K562 (cell line): ENCODE measurements around the gene UTP20. TPM values are rescaled to one million over a fixed set of nuclear protein-coding genes. Genes with fewer than 3 reads are reported as not detected.

Experiments used
- ARID2 ChIP-seq: fragments of 450-650 bp; IDR thresholded peaks from 2 replicates; pipeline ENCODE4 v1.6.1; 2017; ENCODE audit warnings: antibody characterized with exemption, mild to moderate bottlenecking
- FIP1L1 ChIP-seq: fragments of 200-400 bp; formaldehyde crosslinking; IDR thresholded peaks from 2 replicates; pipeline ENCODE4 v1.6.1; 2018; ENCODE audit warnings: mild to moderate bottlenecking, low read depth, low read length; ENCODE audit not compliant: poor library complexity, severe bottlenecking
- GTF2F1 ChIP-seq: IDR thresholded peaks from 2 replicates; pipeline ENCODE4 v1.6.1; 2011; ENCODE audit warnings: low read depth, low read length, improper control_type of control experiment
- HNRNPH1 ChIP-seq: fragments of 200-400 bp; formaldehyde crosslinking; optimal IDR thresholded peaks from 2 replicates; pipeline ENCODE3; 2017; ENCODE audit warnings: low read depth, mild to moderate bottlenecking, low read length, moderate library complexity
- KAT2B ChIP-seq: IDR thresholded peaks from one replicate; pipeline ENCODE4 v1.6.1; 2012; ENCODE audit warnings: low read depth, mild to moderate bottlenecking, control low read depth, inconsistent platforms, low read length, moderate library complexity
- LCOR ChIP-seq: sonication (generic); formaldehyde crosslinking; IDR thresholded peaks from 2 replicates; pipeline ENCODE4 v1.8.0; 2022; ENCODE audit warnings: mild to moderate bottlenecking, missing genetic modification reagents
- MIER1 ChIP-seq: fragments of 450-650 bp; IDR thresholded peaks from 2 replicates; pipeline ENCODE4 v1.6.1; 2016; ENCODE audit warnings: antibody characterized with exemption, mild to moderate bottlenecking, low read depth
- NCOA2 ChIP-seq, 2 experiments: fragments of 450-650 bp; IDR thresholded peaks; 2 replicates each; pipeline ENCODE4 v1.6.1; 2018; ENCODE audit warnings: mild to moderate bottlenecking in 2 of 2, moderate library complexity in 1 of 2; ENCODE audit not compliant: partially characterized antibody in 2 of 2
- NFE2 ChIP-seq: IDR thresholded peaks from 2 replicates; pipeline ENCODE4 v1.6.1; 2014; ENCODE audit warnings: antibody characterized with exemption, low read depth
- NR2C2 ChIP-seq, 2 experiments: fragments of 200-800 bp in 1 of 2; sonication (Bioruptor generic) in 1 of 2; sonication (generic) in 1 of 2; formaldehyde crosslinking in 1 of 2; IDR thresholded peaks; 2 replicates each; pipeline versions ENCODE4 v1.6.1 to v1.8.0; 2016 to 2022; ENCODE audit warnings: mild to moderate bottlenecking in 1 of 2, missing compliant biosample characterization in 1 of 2, missing genetic modification characterization in 1 of 2, missing genetic modification reagents in 1 of 2
- SP1 ChIP-seq: sonication (generic); formaldehyde crosslinking; IDR thresholded peaks from 2 replicates; pipeline ENCODE4 v1.8.1; 2022; ENCODE audit warnings: mild to moderate bottlenecking, missing genetic modification reagents
- ZFX ChIP-seq: sonication (generic); formaldehyde crosslinking; IDR thresholded peaks from 2 replicates; pipeline ENCODE4 v1.8.0; 2022; ENCODE audit warnings: mild to moderate bottlenecking, missing genetic modification reagents, moderate library complexity
- ZNF551 ChIP-seq: fragments of 250-450 bp; sonication (Bioruptor Pico); IDR thresholded peaks from 2 replicates; pipeline ENCODE4 v1.5.0; 2021; ENCODE audit warnings: mild to moderate bottlenecking, moderate library complexity
- ZNF785 ChIP-seq: fragments of 250-450 bp; sonication (Bioruptor Pico); IDR thresholded peaks from 2 replicates; pipeline ENCODE4 v1.4.0; 2020; ENCODE audit warnings: mild to moderate bottlenecking
- polyA plus RNA-seq, 8 experiments: library from polyadenylated mRNA; depleted of rRNA in 4 of 8; stranded (reverse) in 5 of 8; unstranded in 3 of 8; fragments of >200 nt; fragmentation: Nextera tagmentation in 2 of 8; fragmentation: Illumina TruSeq in 1 of 8; extraction: Ambion mirVana in 2 of 8; extraction: Trizol in 1 of 8; gene quantifications; 2 replicates each; pipeline versions ENCODE4 v1.2.1 to v1.2.3, GENCODE V29; 2011 to 2014; ENCODE audit warnings: inconsistent platforms in 1 of 8, missing spikeins in 1 of 8
- total RNA-seq, 7 experiments: library from RNA; depleted of rRNA in 6 of 7; stranded (reverse); fragments of >200 nt in 6 of 7; fragmentation: Illumina TruSeq in 2 of 7; extraction: Trizol in 2 of 7; gene quantifications; 2 replicates each; pipeline versions ENCODE4 v1.2.1 to v1.2.3, GENCODE V29; 2011 to 2021; ENCODE audit warnings: low replicate concordance in 1 of 7
- TF ChIP-seq, protein P1 (sequence below): fragments of 250-450 bp; sonication (Bioruptor Pico); IDR thresholded peaks from 2 replicates; pipeline ENCODE4 v1.4.0; 2020; ENCODE audit warnings: mild to moderate bottlenecking, moderate library complexity
- TF ChIP-seq, protein P2 (sequence below): fragments of 450-650 bp; IDR thresholded peaks from 2 replicates; pipeline ENCODE4 v1.6.1; 2017; ENCODE audit warnings: antibody characterized with exemption
- TF ChIP-seq, protein P3 (sequence below): fragments of 450-650 bp; IDR thresholded peaks from 2 replicates; pipeline ENCODE4 v1.6.1; 2016; ENCODE audit warnings: borderline replicate concordance
- TF ChIP-seq, protein P4 (sequence below): fragments of 250-450 bp; sonication (Bioruptor Pico); IDR thresholded peaks from 2 replicates; pipeline ENCODE4 v1.4.0; 2020

Gene UTP20
- total and polyA plus RNA-seq, 9 of the 15 experiments (the other 6 are each of a cell fraction or from before 2014, with no cell fraction given) = 4.3 to 41.3 (median 20.7) TPM

DNA sequence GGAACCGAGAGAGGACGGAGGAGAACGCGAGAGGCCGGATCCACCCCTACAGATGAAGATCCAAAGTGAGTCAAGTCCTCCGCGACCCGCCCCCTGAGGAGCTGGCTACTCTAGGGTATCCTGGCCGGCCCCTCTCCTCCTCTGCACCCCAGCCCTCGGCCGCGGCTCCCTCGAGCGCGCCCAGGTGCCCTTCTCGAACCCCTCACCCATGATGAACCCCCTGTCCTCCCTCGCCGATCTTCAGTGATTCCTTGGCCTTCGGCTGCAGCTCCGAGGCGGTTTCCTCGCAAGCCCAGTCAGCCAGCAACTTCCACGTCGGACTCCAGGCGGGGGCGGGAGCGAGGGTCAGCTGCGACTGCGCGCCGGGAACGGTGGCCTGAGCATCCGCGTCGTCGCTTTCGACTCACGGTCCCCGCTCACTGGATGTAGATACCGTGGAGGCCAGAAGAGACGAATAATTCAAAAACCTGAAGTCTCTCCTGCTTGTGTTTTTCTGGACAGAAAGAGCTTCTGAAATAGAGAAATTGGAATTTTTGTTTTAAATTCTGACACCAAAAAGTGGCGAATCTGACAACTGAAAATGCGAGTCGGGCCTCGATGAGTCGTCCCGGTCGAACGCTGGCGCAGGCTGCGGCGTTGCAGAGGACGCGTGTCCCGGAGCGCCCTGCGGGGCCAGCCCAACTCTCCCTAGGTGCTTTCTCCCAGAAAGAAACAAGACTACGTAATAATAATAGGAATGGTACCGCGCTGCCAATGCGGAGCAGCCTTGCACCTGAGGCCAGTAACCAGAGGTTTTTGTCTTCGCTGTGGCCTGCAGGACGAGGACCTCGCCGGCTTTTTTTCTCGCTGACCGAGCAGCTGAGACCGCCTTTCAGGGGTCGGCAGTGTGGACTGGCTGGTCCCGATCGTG lies 127.8 kb downstream of the UTP20 start, which contains the start of gene ARL1 (continued):
- TF ChIP-seq SP1 (CRISPR knock-in tag) (peak; percentile 61; the same call in 1 of the 2 replicates), LCOR (CRISPR knock-in tag) (peak; percentile 39; the same call in 1 of the 2 replicates), NFE2 (no peak), KAT2B (no peak), ZFX (CRISPR knock-in tag) (peak; percentile 90), MIER1 (no peak), ZNF785 (CRISPR knock-in tag) (no peak), ARID2 (no peak), NR2C2 (CRISPR knock-in tag; IDR thresholded peaks at IDR 0.05) (0 out of 2 replicates have a peak, but pooled peaks have one; percentile 25), NR2C2 (tag; IDR thresholded peaks at IDR 0.05) (peak; percentile 91), NCOA2 (IDR thresholded peaks at IDR 0.05; ENCODE audit: partially characterized antibody in 2 of 2) (no peak), FIP1L1 (peak; percentile 47), GTF2F1 (peak; percentile 28; the same call in 1 of the 2 replicates), HNRNPH1 (no peak), ZNF551 (CRISPR knock-in tag) (no peak)
- TF ChIP-seq, protein P1, sequence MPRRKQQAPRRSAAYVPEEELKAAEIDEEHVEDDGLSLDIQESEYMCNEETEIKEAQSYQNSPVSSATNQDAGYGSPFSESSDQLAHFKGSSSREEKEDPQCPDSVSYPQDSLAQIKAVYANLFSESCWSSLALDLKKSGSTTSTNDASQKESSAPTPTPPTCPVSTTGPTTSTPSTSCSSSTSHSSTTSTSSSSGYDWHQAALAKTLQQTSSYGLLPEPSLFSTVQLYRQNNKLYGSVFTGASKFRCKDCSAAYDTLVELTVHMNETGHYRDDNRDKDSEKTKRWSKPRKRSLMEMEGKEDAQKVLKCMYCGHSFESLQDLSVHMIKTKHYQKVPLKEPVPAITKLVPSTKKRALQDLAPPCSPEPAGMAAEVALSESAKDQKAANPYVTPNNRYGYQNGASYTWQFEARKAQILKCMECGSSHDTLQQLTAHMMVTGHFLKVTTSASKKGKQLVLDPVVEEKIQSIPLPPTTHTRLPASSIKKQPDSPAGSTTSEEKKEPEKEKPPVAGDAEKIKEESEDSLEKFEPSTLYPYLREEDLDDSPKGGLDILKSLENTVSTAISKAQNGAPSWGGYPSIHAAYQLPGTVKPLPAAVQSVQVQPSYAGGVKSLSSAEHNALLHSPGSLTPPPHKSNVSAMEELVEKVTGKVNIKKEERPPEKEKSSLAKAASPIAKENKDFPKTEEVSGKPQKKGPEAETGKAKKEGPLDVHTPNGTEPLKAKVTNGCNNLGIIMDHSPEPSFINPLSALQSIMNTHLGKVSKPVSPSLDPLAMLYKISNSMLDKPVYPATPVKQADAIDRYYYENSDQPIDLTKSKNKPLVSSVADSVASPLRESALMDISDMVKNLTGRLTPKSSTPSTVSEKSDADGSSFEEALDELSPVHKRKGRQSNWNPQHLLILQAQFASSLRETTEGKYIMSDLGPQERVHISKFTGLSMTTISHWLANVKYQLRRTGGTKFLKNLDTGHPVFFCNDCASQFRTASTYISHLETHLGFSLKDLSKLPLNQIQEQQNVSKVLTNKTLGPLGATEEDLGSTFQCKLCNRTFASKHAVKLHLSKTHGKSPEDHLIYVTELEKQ (CRISPR knock-in tag) = no peak
- TF ChIP-seq, protein P2, sequence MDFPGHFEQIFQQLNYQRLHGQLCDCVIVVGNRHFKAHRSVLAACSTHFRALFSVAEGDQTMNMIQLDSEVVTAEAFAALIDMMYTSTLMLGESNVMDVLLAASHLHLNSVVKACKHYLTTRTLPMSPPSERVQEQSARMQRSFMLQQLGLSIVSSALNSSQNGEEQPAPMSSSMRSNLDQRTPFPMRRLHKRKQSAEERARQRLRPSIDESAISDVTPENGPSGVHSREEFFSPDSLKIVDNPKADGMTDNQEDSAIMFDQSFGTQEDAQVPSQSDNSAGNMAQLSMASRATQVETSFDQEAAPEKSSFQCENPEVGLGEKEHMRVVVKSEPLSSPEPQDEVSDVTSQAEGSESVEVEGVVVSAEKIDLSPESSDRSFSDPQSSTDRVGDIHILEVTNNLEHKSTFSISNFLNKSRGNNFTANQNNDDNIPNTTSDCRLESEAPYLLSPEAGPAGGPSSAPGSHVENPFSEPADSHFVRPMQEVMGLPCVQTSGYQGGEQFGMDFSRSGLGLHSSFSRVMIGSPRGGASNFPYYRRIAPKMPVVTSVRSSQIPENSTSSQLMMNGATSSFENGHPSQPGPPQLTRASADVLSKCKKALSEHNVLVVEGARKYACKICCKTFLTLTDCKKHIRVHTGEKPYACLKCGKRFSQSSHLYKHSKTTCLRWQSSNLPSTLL = peak; percentile 88; the same call in 1 of the 2 replicates
- TF ChIP-seq, protein P3, sequence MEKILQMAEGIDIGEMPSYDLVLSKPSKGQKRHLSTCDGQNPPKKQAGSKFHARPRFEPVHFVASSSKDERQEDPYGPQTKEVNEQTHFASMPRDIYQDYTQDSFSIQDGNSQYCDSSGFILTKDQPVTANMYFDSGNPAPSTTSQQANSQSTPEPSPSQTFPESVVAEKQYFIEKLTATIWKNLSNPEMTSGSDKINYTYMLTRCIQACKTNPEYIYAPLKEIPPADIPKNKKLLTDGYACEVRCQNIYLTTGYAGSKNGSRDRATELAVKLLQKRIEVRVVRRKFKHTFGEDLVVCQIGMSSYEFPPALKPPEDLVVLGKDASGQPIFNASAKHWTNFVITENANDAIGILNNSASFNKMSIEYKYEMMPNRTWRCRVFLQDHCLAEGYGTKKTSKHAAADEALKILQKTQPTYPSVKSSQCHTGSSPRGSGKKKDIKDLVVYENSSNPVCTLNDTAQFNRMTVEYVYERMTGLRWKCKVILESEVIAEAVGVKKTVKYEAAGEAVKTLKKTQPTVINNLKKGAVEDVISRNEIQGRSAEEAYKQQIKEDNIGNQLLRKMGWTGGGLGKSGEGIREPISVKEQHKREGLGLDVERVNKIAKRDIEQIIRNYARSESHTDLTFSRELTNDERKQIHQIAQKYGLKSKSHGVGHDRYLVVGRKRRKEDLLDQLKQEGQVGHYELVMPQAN = peak; percentile 78
- TF ChIP-seq, protein P4, sequence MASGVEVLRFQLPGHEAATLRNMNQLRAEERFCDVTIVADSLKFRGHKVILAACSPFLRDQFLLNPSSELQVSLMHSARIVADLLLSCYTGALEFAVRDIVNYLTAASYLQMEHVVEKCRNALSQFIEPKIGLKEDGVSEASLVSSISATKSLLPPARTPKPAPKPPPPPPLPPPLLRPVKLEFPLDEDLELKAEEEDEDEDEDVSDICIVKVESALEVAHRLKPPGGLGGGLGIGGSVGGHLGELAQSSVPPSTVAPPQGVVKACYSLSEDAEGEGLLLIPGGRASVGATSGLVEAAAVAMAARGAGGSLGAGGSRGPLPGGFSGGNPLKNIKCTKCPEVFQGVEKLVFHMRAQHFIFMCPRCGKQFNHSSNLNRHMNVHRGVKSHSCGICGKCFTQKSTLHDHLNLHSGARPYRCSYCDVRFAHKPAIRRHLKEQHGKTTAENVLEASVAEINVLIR (CRISPR knock-in tag) = peak; percentile 82
